Naive thymus-derived CD4-positive, alpha-beta T cell (primary cell): Measurements from ENCODE around the gene SLX4. TPM values are rescaled to one million over a fixed set of nuclear protein-coding genes. Genes with fewer than 3 reads are reported as not detected.

Source experiments
- ATAC-seq: fragments of 150-1000 bp; cut with Tn5 transposase; 2 replicates; pipeline ENCODE4 v1.10.0; 2021; ENCODE audit warnings: mild to moderate bottlenecking, moderate library complexity
- CTCF ChIA-PET: fragments of 350-600 bp; sonication (Branson Sonifier 250); formaldehyde crosslinking; loops from one replicate; lab custom pipeline; 2021; ENCODE audit warnings: antibody characterized with exemption; lab: Charles Lee
- POLR2A ChIA-PET: fragments of 350-600 bp; sonication (Branson Sonifier 250); formaldehyde crosslinking; loops from one replicate; lab custom pipeline; 2021; ENCODE audit warnings: antibody characterized with exemption, inconsistent platforms; lab: Charles Lee
- DNase-seq, 9 donors: peaks; one replicate each; pipeline versions ENCODE4 v3.0.0 to v3.0.0-alpha.2; 2020 to 2022; ENCODE audit warnings: mixed read lengths in 1 of 9
- H3K27ac ChIP-seq: one replicate; pipeline ENCODE4 v1.7.0; 2013; ENCODE audit warnings: mild to moderate bottlenecking, low read depth, low read length, moderate library complexity
- H3K27me3 ChIP-seq, 2 donors: one replicate each; pipeline ENCODE4 v1.7.0; 2013; ENCODE audit warnings: low read length in 2 of 2, mild to moderate bottlenecking in 2 of 2, moderate library complexity in 2 of 2; ENCODE audit not compliant: control insufficient read depth in 2 of 2, insufficient read depth in 2 of 2
- H3K36me3 ChIP-seq, 3 experiments: 1 replicate in 2 of 3; 2 replicates in 1 of 3; pipeline ENCODE4 v1.7.0; 2013; ENCODE audit warnings: low read length in 3 of 3, mild to moderate bottlenecking in 3 of 3, moderate library complexity in 1 of 3; ENCODE audit not compliant: insufficient read depth in 3 of 3, control insufficient read depth in 2 of 3
- H3K4me1 ChIP-seq, 2 donors: one replicate each; pipeline ENCODE4 v1.7.0; 2013; ENCODE audit warnings: low read length in 2 of 2, mild to moderate bottlenecking in 2 of 2, moderate library complexity in 1 of 2; ENCODE audit not compliant: control insufficient read depth in 2 of 2, insufficient read depth in 2 of 2
- H3K4me3 ChIP-seq: 2 replicates; pipeline ENCODE4 v1.7.0; 2013; ENCODE audit warnings: mild to moderate bottlenecking, low read length
- H3K9me3 ChIP-seq, 3 experiments: 1 replicate in 2 of 3; 2 replicates in 1 of 3; pipeline ENCODE4 v1.7.0; 2013; ENCODE audit warnings: low read length in 3 of 3; ENCODE audit not compliant: control insufficient read depth in 2 of 3
- H3K27ac Mint-ChIP-seq, 9 donors: one replicate each; pipeline ENCODE4 v1.8.0; 2020 to 2022; ENCODE audit warnings: mixed read lengths in 9 of 9, mild to moderate bottlenecking in 8 of 9, moderate library complexity in 5 of 9, inconsistent platforms in 2 of 9
- H3K27me3 Mint-ChIP-seq, 5 donors: one replicate each; pipeline ENCODE4 v1.8.0; 2021 to 2022; ENCODE audit warnings: mixed read lengths in 5 of 5, mild to moderate bottlenecking in 1 of 5
- H3K36me3 Mint-ChIP-seq, 5 donors: one replicate each; pipeline ENCODE4 v1.8.0; 2020 to 2022; ENCODE audit warnings: mixed read lengths in 5 of 5, mild to moderate bottlenecking in 3 of 5, inconsistent platforms in 1 of 5
- H3K4me1 Mint-ChIP-seq, 7 donors: one replicate each; pipeline ENCODE4 v1.8.0; 2020 to 2022; ENCODE audit warnings: mixed read lengths in 7 of 7, mild to moderate bottlenecking in 3 of 7, inconsistent platforms in 1 of 7
- H3K4me3 Mint-ChIP-seq, 10 donors: one replicate each; pipeline ENCODE4 v1.8.0; 2020 to 2022; ENCODE audit warnings: mild to moderate bottlenecking in 10 of 10, mixed read lengths in 10 of 10, moderate library complexity in 6 of 10, inconsistent platforms in 2 of 10
- H3K9me3 Mint-ChIP-seq, 11 donors: one replicate each; pipeline ENCODE4 v1.8.0; 2020 to 2022; ENCODE audit warnings: mixed read lengths in 11 of 11, mild to moderate bottlenecking in 4 of 11, inconsistent platforms in 1 of 11, moderate library complexity in 1 of 11
- intact Hi-C, 2 donors: fragments of 100-400 bp; cut with micrococcal nuclease; formaldehyde crosslinking; loops; one replicate each; pipeline ENCODE4 v1.15.1; 2023
- polyA plus RNA-seq, 2 donors: library from polyadenylated mRNA; unstranded; fragments of 300-500 nt; fragmentation: Illumina TruSeq; gene quantifications; one replicate each; pipeline ENCODE4 v1.2.3, GENCODE V29; 2021
- total RNA-seq, 6 experiments: library from RNA in 5 of 6; stranded (reverse) in 5 of 6; gene quantifications; 1 replicate in 5 of 6; 2 replicates in 1 of 6; pipeline ENCODE4 v1.2.3 and lab custom pipeline; 2021 to 2026

The SLX4 gene
- total and polyA plus RNA-seq, 7 experiments from 2014 or later: 0.89 to 12.5 (median 7.5) TPM

DNA sequence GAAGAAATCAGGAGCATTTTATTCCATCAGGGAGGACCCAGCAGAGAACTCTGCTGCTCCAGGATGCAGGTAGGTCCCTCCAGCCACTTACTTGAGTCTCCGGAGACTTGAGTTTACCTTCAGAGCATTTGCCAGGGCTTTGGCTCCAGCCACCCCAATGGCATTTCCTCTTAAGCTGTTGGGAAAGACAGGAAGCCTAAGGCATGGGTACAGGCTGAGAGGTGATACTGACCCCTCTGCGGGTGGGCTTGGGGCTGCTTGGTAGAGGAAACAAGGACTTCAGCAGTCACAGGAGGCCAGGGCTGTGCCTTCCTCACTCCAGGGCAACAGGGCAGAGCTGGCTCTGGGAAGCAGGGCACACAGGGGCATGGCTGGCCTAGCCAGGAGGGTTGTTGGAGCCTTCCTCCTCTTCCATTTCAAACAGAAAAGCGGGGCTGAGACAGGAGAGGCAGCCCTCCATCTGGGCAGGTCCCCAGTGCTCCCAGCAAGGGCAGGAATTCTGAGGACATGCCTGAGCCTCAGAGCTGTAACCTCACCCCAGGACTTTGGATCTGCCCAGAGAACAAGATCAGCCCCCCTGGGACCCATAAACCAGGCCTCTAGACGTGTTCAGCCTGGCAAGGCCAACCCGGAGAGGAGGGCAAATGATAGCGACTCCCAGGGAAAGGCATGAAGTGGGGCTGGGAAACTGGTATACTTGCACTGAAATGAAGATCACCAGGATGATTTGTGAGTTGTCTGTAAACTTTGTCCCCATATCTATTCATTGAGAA is 68.6 kb downstream of the SLX4 start:
- no peaks in the 10 kb centered on the region for H3K4me1 ChIP-seq
- Mint-ChIP-seq H3K9me3 (no peaks in the 10 kb centered on the region), H3K27ac (peak overlapping the region in 2 of 9 donors; percentile 42 to 59), H3K4me3 (no peak overlapping the region), H3K27me3 (no peaks in the 10 kb centered on the region), H3K36me3 (peaks cover 4 to 39% (median 15%) of the 10 kb centered on the region in 5 donors), H3K4me1 (peaks cover 0 to 7% (median 0%) of the 10 kb centered on the region in 7 donors)
- H3K27ac ChIP-seq: no peak overlapping the region
- ChIA-PET CTCF (no interaction called here), POLR2A (no interaction called here)
- H3K4me3 ChIP-seq: no peak overlapping the region
- DNase-seq (no peak), ATAC-seq (no peak)
- intact Hi-C loops: no loop called here
- no peaks in the 10 kb centered on the region for H3K9me3 ChIP-seq
- peaks cover 4 to 80% (median 8%) of the 10 kb centered on the region in 3 experiments for H3K36me3 ChIP-seq
- no peaks in the 10 kb centered on the region for H3K27me3 ChIP-seq

DNA sequence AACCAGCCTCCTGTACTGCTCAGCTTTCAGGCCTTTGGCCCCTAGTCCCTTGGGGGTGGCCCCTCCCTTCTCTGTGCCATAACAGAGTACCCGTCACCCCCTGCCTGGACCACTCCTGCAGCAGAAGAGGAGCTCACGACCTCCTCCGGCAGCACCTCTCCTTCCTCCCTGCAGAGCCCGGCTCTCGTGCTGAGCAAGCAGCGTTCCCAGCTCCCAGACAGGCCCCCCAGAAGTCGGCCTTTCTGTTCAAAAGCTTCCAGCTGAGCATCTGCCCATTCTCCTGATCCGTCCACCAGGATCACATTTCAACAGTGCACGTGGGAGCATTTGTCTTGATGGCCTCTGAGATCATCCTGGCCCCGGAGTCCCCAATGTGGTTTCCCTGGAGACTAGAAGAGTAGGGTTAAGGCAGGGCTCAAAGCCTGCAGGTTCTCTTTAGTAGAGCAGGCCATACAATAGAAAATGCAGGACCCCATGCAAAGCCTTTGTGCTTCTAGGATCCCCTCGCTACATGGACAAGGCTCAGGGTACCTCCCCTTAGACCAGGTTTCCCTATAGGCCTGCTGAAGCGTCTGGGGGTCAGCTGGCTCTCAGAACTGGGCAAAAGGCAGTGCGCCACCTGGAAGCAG is 69.8 kb downstream of the SLX4 start:
- Mint-ChIP-seq H3K4me1 (peaks cover 0 to 3% (median 0%) of the 10 kb centered on the region in 7 donors), H3K36me3 (peaks cover 0 to 36% (median 11%) of the 10 kb centered on the region in 5 donors), H3K9me3 (no peaks in the 10 kb centered on the region), H3K27ac (peak overlapping the region in 3 of 9 donors; percentile 19 to 40 (median 27)), H3K4me3 (no peak overlapping the region), H3K27me3 (no peaks in the 10 kb centered on the region)
- ATAC-seq (no peak), DNase-seq (no peak)
- intact Hi-C loops: no loop called here
- H3K4me3 ChIP-seq: no peak overlapping the region
- peak overlapping the region; percentile 21 for H3K27ac ChIP-seq
- no peaks in the 10 kb centered on the region for H3K4me1 ChIP-seq
- POLR2A ChIA-PET: interaction anchor here (0.6 to 0.7 kb wide), 3 partner anchors 74 to 146 kb away, joined by 3 read pairs; no protein-coding TSS in a partner anchor
- no peaks in the 10 kb centered on the region for H3K27me3 ChIP-seq
- no peaks in the 10 kb centered on the region for H3K9me3 ChIP-seq
- H3K36me3 ChIP-seq: peaks cover 4 to 74% (median 8%) of the 10 kb centered on the region in 3 experiments
- CTCF ChIA-PET: no interaction called here

DNA sequence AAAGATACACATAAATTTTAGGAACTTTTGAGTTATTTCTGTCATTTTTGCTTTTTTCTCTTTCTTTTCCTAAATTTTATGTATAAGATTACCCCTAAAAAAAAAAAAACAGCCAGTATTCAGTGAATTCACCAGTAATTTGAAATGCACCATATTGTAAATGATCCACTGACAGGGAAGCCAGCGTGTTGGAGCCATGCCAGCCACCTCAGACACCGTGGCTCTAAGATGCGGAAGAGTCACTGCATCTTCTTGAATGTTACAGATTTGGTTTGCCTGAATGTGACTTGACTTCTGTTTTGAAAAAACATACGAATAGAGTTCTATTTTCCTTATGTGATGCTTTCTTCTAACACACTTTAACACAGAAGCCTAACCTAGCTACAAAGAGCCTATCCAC is 73.2 kb downstream of the SLX4 start:
- Histone ChIP-seq H3K9me3 (no peaks in the 10 kb centered on the region), H3K27me3 (no peaks in the 10 kb centered on the region), H3K4me1 (no peaks in the 10 kb centered on the region), H3K4me3 (no peak overlapping the region), H3K27ac (no peak overlapping the region), H3K36me3 (peaks cover 4 to 81% (median 24%) of the 10 kb centered on the region in 3 experiments)
- intact Hi-C loops: loop anchor here in 1 of 2 donors (5.0 kb wide), 1 partner anchor 39 kb away; the partner anchor contains the start of gene NLRC3
- peak overlapping the region in 4 of 9 donors; percentile 33 to 85 (median 58) for H3K27ac Mint-ChIP-seq
- H3K36me3 Mint-ChIP-seq: peaks cover 5 to 48% (median 33%) of the 10 kb centered on the region in 5 donors
- H3K4me3 Mint-ChIP-seq: no peak overlapping the region
- POLR2A ChIA-PET: interaction anchor here (0.6 kb wide), 1 partner anchor 23 kb away, joined by 4 read pairs; no protein-coding TSS in a partner anchor
- CTCF ChIA-PET: no interaction called here
- no peaks in the 10 kb centered on the region for H3K27me3 Mint-ChIP-seq
- ATAC-seq: no peak
- peaks cover 4 to 19% (median 11%) of the 10 kb centered on the region in 7 donors for H3K4me1 Mint-ChIP-seq
- no peaks in the 10 kb centered on the region for H3K9me3 Mint-ChIP-seq
- no peak for DNase-seq

DNA sequence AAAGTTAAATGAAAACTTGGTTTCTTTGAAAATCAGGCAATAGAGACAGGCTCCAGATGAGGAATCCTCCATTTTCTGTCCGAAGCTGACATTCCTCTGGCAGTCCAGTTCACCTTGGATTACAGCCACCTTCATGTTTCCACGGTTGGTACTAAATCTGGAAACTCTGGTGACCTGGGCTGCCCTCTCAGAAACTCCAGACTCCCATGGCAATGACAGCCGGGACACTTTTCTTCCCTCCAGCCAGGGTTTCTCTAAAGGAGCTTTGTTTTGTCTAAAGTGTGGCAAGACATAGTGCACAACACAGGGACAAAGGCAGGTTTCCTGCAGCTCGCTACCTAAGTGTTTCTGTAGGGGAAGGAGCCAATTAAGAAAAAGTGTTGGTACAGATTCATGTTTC is 74.6 kb downstream of the SLX4 start:
- DNase-seq (no peak), ATAC-seq (no peak)
- Histone ChIP-seq H3K36me3 (peaks cover 0 to 78% (median 26%) of the 10 kb centered on the region in 3 experiments), H3K4me1 (no peaks in the 10 kb centered on the region), H3K4me3 (no peak overlapping the region), H3K27me3 (no peaks in the 10 kb centered on the region), H3K27ac (peak overlapping the region; percentile 27), H3K9me3 (no peaks in the 10 kb centered on the region)
- ChIA-PET POLR2A (interaction anchor here (0.7 to 0.8 kb wide), 3 partner anchors 15 to 1269 kb away, joined by 3 to 5 read pairs (median 4); no protein-coding TSS in a partner anchor), CTCF (interaction anchor here (0.5 to 0.6 kb wide), 2 partner anchors 174 to 589 kb away, joined by 3 to 13 read pairs; no protein-coding TSS in a partner anchor)
- H3K27ac Mint-ChIP-seq: peak overlapping the region in 8 of 9 donors; percentile 21 to 82 (median 48)
- H3K9me3 Mint-ChIP-seq: no peaks in the 10 kb centered on the region
- H3K4me3 Mint-ChIP-seq: no peak overlapping the region
- H3K27me3 Mint-ChIP-seq: no peaks in the 10 kb centered on the region
- H3K36me3 Mint-ChIP-seq: peaks cover 5 to 49% (median 33%) of the 10 kb centered on the region in 5 donors
- intact Hi-C loops: loop anchor here in 1 of 2 donors (5.0 kb wide), 1 partner anchor 40 kb away; the partner anchor contains the start of gene NLRC3
- peaks cover 4 to 19% (median 11%) of the 10 kb centered on the region in 7 donors for H3K4me1 Mint-ChIP-seq

DNA sequence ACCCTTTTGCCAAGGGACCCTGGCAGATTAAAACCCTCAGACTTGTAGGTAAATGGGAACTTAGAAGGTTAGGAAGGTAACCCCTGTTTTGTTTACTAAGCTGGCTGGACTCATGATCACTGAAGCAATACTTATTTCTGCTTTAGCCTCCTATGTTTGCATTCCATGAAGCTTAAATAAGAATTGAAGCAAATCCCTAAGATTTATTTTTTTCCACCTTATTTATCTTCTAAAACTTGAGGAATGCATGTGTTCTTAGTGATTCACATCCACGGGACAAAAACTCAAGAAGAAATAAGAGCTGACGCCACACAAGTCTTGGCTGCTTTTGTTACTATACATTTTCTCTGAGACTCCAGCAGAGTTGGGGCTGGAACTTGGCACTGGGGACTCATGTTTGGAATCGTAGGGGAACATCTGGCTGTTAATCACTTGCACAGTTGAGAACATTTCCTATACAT is 75.1 kb downstream of the SLX4 start:
- H3K27ac Mint-ChIP-seq: peak overlapping the region in 8 of 9 donors; percentile 21 to 89 (median 64)
- H3K36me3 Mint-ChIP-seq: peaks cover 5 to 49% (median 38%) of the 10 kb centered on the region in 5 donors
- Histone ChIP-seq H3K9me3 (no peaks in the 10 kb centered on the region), H3K27ac (no peak overlapping the region), H3K27me3 (no peaks in the 10 kb centered on the region), H3K4me3 (no peak overlapping the region), H3K36me3 (peaks cover 0 to 72% (median 26%) of the 10 kb centered on the region in 3 experiments), H3K4me1 (no peaks in the 10 kb centered on the region)
- no peaks in the 10 kb centered on the region for H3K27me3 Mint-ChIP-seq
- no peak for ATAC-seq
- POLR2A ChIA-PET: interaction anchor here (0.8 kb wide), 2 partner anchors 485 to 1269 kb away, joined by 3 to 5 read pairs; no protein-coding TSS in a partner anchor
- H3K4me3 Mint-ChIP-seq: no peak overlapping the region
- H3K4me1 Mint-ChIP-seq: peaks cover 4 to 19% (median 11%) of the 10 kb centered on the region in 7 donors
- DNase-seq: no peak
- CTCF ChIA-PET: interaction anchor here (0.5 to 0.6 kb wide), 2 partner anchors 175 to 588 kb away, joined by 3 to 13 read pairs; no protein-coding TSS in a partner anchor
- intact Hi-C loops: loop anchor here in 1 of 2 donors (5.0 kb wide), 1 partner anchor 41 kb away; the partner anchor contains the start of gene NLRC3
- no peaks in the 10 kb centered on the region for H3K9me3 Mint-ChIP-seq

DNA sequence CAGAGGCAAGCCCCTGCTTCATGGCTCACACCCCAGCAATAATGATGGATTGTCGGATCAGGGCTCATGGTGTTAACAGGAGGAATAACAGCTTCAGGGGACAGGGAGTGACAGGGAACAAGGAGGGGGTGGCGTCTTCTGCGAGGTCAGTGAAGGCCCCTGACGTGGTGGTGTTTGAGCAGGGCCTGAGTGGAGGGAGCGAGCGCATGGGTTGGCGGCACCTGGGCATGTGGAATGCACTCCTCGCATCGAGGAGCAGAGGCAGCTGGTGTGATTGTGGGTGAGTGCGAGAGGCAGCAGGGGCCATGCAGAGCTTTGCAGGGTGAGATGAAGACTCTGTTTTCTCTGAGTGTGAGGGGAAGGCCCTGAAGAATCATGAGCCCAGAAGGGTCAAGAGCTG is 77.3 kb downstream of the SLX4 start:
- peaks cover 4 to 19% (median 11%) of the 10 kb centered on the region in 7 donors for H3K4me1 Mint-ChIP-seq
- peak overlapping the region; percentile 15 to 89 (median 82) for H3K27ac Mint-ChIP-seq
- Histone ChIP-seq H3K36me3 (peaks cover 6 to 61% (median 26%) of the 10 kb centered on the region in 3 experiments), H3K27ac (peak overlapping the region; percentile 3), H3K4me1 (no peaks in the 10 kb centered on the region), H3K9me3 (no peaks in the 10 kb centered on the region), H3K27me3 (no peaks in the 10 kb centered on the region), H3K4me3 (no peak overlapping the region)
- no peak overlapping the region for H3K4me3 Mint-ChIP-seq
- ChIA-PET POLR2A (interaction anchor here (0.6 to 0.9 kb wide), 2 partner anchors 17 to 261 kb away, joined by 3 read pairs; no protein-coding TSS in a partner anchor), CTCF (interaction anchor here (0.8 kb wide), 1 partner anchor 1422 kb away, joined by 3 read pairs; no protein-coding TSS in a partner anchor)
- no peaks in the 10 kb centered on the region for H3K27me3 Mint-ChIP-seq
- intact Hi-C loops: no loop called here
- ATAC-seq: no peak
- DNase-seq: no peak
- H3K9me3 Mint-ChIP-seq: peaks cover 0 to under 1% (median 0%) of the 10 kb centered on the region in 11 donors
- peaks cover 5 to 41% (median 31%) of the 10 kb centered on the region in 5 donors for H3K36me3 Mint-ChIP-seq
